GM23248 (cell line): ENCODE measurements around the gene GFM2.
"Not testable (repeated sequence)": the region's sequence is repeated elsewhere in the genome, so short reads cannot be mapped to it uniquely, and the experiment has no call there.

ENCODE experiments used
- EZH2 ChIP-seq: fragments of 200-600 bp; sonication (generic); IDR thresholded peaks from 2 replicates; pipeline ENCODE4 v1.6.1; 2018; ENCODE audit warnings: antibody characterized with exemption, mild to moderate bottlenecking; ENCODE audit not compliant: insufficient read depth, poor library complexity, severe bottlenecking
- EZH2phosphoT487 ChIP-seq: fragments of 200-600 bp; sonication (generic); IDR thresholded peaks from 2 replicates; pipeline ENCODE4 v1.6.1; 2018; ENCODE audit warnings: antibody characterized with exemption, moderate library complexity, mild to moderate bottlenecking, low read depth; ENCODE audit not compliant: insufficient read depth

GRCh38 chr5:74676466-74676865, 90.5 kb downstream of the GFM2 start:
- TF ChIP-seq EZH2, EZH2phosphoT487: not testable (repeated sequence)
